NCI-H526 treated with DMSO at 0.1 percent for 48 hours (cell line): Measurements from ENCODE around the gene CNFN.
"Not testable (repeated sequence)": the region's sequence is repeated elsewhere in the genome, so short reads cannot be mapped to it uniquely, and the experiment has no call there.

Source experiments
- DNase-seq: peaks from one replicate; lab custom pipeline; 2025; lab: John Stamatoyannopoulos, UW

The CNFN gene

GRCh38 chr19:42351079-42351735 lies 38.9 kb downstream of the CNFN start:
- DNase-seq: no peak

- no peak for DNase-seq
These were observed 39.7 kb downstream of the CNFN start for GRCh38 chr19:42350417-42350816.

- no peak for DNase-seq
These were observed 40.6 kb downstream of the CNFN start for GRCh38 chr19:42349378-42350107.

- DNase-seq: no peak
These were observed 41.9 kb downstream of the CNFN start for GRCh38 chr19:42348211-42348610.

GRCh38 chr19:42345191-42345812 lies 44.8 kb downstream of the CNFN start:
- no peak for DNase-seq

- DNase-seq: no peak
These were observed 45.7 kb downstream of the CNFN start for GRCh38 chr19:42344336-42344893.

GRCh38 chr19:42343344-42344110 lies 46.6 kb downstream of the CNFN start:
- no peak for DNase-seq

- DNase-seq: not testable (repeated sequence)
These were observed 50.2 kb downstream of the CNFN start for GRCh38 chr19:42339922-42340321.

- DNase-seq: not testable (repeated sequence)
These were observed 50.8 kb downstream of the CNFN start for GRCh38 chr19:42339126-42339860.
